Left lung (tissue), 10 donors: Measurements from ENCODE around the gene SPG7. TPM values are rescaled to one million over a fixed set of nuclear protein-coding genes. Genes with fewer than 3 reads are reported as not detected.

ENCODE experiments used
- ATAC-seq: fragments of 200-7000 bp; cut with Tn5 transposase; one replicate; pipeline ENCODE4 v1.9.1; 2020; ENCODE audit warnings: moderate library complexity
- DNase-seq, 4 donors: peaks; one replicate each; pipeline ENCODE4 v3.0.0-alpha.2; 2013 to 2020
- H3K27ac ChIP-seq, 2 donors: fragments of 200-600 bp; sonication (generic) in 1 of 2; one replicate each; pipeline versions ENCODE4 v1.5.0 to v1.8.0; 2020 to 2021
- H3K27me3 ChIP-seq, 2 donors: fragments of 200-600 bp; sonication (generic) in 1 of 2; one replicate each; pipeline versions ENCODE4 v1.5.0 to v1.8.0; 2020 to 2021
- H3K36me3 ChIP-seq, 2 donors: fragments of 200-600 bp; sonication (generic) in 1 of 2; one replicate each; pipeline versions ENCODE4 v1.5.0 to v1.8.0; 2020 to 2021
- H3K4me1 ChIP-seq, 2 donors: fragments of 200-600 bp; one replicate each; pipeline ENCODE4 v1.8.0; 2021
- H3K4me3 ChIP-seq, 2 donors: fragments of 200-600 bp; sonication (generic) in 1 of 2; one replicate each; pipeline versions ENCODE4 v1.5.0 to v1.8.0; 2020 to 2021; ENCODE audit warnings: mild to moderate bottlenecking in 1 of 2
- H3K9me3 ChIP-seq, 2 donors: fragments of 200-600 bp; sonication (generic) in 1 of 2; one replicate each; pipeline versions ENCODE4 v1.5.0 to v1.8.0; 2020 to 2021
- CTCF ChIP-seq, 2 donors: fragments of 200-600 bp; sonication (generic) in 1 of 2; IDR thresholded peaks; one replicate each; pipeline versions ENCODE4 v1.5.0 to v1.8.0; 2021; ENCODE audit warnings: antibody characterized with exemption in 2 of 2
- intact Hi-C, 2 donors: fragments of 100-400 bp; cut with DNase I; formaldehyde crosslinking; loops; one replicate each; pipeline versions ENCODE4 v1.11.2 to v1.14.2; 2022
- polyA plus RNA-seq, 6 donors: library from polyadenylated mRNA; unstranded; fragments of 120-200 nt; gene quantifications; one replicate each; pipeline ENCODE4 v1.2.1, GENCODE V29; 2013; ENCODE audit not compliant: insufficient read length in 6 of 6
- total RNA-seq, 2 donors: library from RNA; stranded (reverse); fragmentation: NEBNext Ultra II Directional; extraction: Animal tissue kit (Norgen Biotek cat#: 25700); gene quantifications; one replicate each; pipeline ENCODE4 v1.2.1, GENCODE V29; 2021
- donor health status: DM: no; HTN: yes; CAD: no.
- donor health status: DM: no; HTN: no; CAD: no.

Gene SPG7
- total and polyA plus RNA-seq, 8 donors: 79.3 to 148 (median 121) TPM

- DNase-seq (peak; percentile 91 to 97 (median 96)), ATAC-seq (peak; percentile 93)
- Histone ChIP-seq H3K27ac (peak within 1 kb of the TSS; percentile 98 to 99), H3K27me3 (no peaks in the 10 kb centered on the region), H3K9me3 (no peaks in the 10 kb centered on the region), H3K36me3 (peaks cover 0 to 58% of the 10 kb centered on the region in 2 donors), H3K4me3 (peak within 1 kb of the TSS; percentile 88 to 95), H3K4me1 (peaks cover 11 to 77% of the 10 kb centered on the region in 2 donors)
- TF ChIP-seq CTCF (IDR thresholded peaks at IDR 0.05): no peak
- intact Hi-C loops: no loop called here
Measured at GRCh38 chr16:89560378-89561141, 52.4 kb downstream of the SPG7 start, which contains the start of gene RPL13. RPL13 (plus strand) TSS chr16:89560682; CDS start chr16:89560960, 278 bp downstream.

GRCh38 chr16:89561142-89561883 lies 53.1 kb downstream of the SPG7 start:
- no peaks in the 10 kb centered on the region for H3K27me3 ChIP-seq
- peak overlapping the region; percentile 88 to 95 for H3K4me3 ChIP-seq
- ATAC-seq: no peak
- no peak for TF ChIP-seq CTCF (IDR thresholded peaks at IDR 0.05)
- peaks cover 16 to 83% of the 10 kb centered on the region in 2 donors for H3K4me1 ChIP-seq
- no peak for DNase-seq
- peaks cover 0 to 50% of the 10 kb centered on the region in 2 donors for H3K36me3 ChIP-seq
- peak overlapping the region; percentile 98 to 99 for H3K27ac ChIP-seq
- no peaks in the 10 kb centered on the region for H3K9me3 ChIP-seq
- intact Hi-C loops: no loop called here

GRCh38 chr16:89561884-89562599 lies 53.8 kb downstream of the SPG7 start:
- no peak for DNase-seq

GRCh38 chr16:89562939-89563338 lies 54.7 kb downstream of the SPG7 start:
- no peak for ATAC-seq
- peaks cover 0 to 42% of the 10 kb centered on the region in 2 donors for H3K36me3 ChIP-seq
- H3K27ac ChIP-seq: no peak overlapping the region
- intact Hi-C loops: no loop called here
- peak overlapping the region in 1 of 2 donors; percentile 95 for H3K4me3 ChIP-seq
- no peak for TF ChIP-seq CTCF (IDR thresholded peaks at IDR 0.05)
- no peaks in the 10 kb centered on the region for H3K9me3 ChIP-seq
- H3K4me1 ChIP-seq: peaks cover 16 to 72% of the 10 kb centered on the region in 2 donors
- no peaks in the 10 kb centered on the region for H3K27me3 ChIP-seq
- DNase-seq: no peak

More at GRCh38 chr16:89561884-89562599, 53.8 kb downstream of the SPG7 start:
- no peak for ATAC-seq
- peaks cover 16 to 80% of the 10 kb centered on the region in 2 donors for H3K4me1 ChIP-seq
- peak overlapping the region; percentile 88 to 95 for H3K4me3 ChIP-seq
- H3K27me3 ChIP-seq: no peaks in the 10 kb centered on the region
- intact Hi-C loops: no loop called here
- no peaks in the 10 kb centered on the region for H3K9me3 ChIP-seq
- no peak overlapping the region for H3K27ac ChIP-seq
- peaks cover 0 to 43% of the 10 kb centered on the region in 2 donors for H3K36me3 ChIP-seq
- no peak for TF ChIP-seq CTCF (IDR thresholded peaks at IDR 0.05)
